GM21717 (cell line): Measurements from ENCODE around the gene CYSLTR2.
"Not testable (repeated sequence)": the region's sequence is repeated elsewhere in the genome, so short reads cannot be mapped to it uniquely, and the experiment has no call there.

Experiments
- ATAC-seq: cut with Tn5 transposase; IDR thresholded peaks from one replicate; pipeline ENCODE4 v1.9.1; 2021; ENCODE audit warnings: mild to moderate bottlenecking, moderate library complexity; ENCODE audit not compliant: unreplicated experiment

Gene CYSLTR2

GRCh38 chr13:48686636-48687210, 33.0 kb downstream of the CYSLTR2 start:
- no peak for ATAC-seq

- no peak for ATAC-seq
These were observed 33.5 kb downstream of the CYSLTR2 start for GRCh38 chr13:48687249-48687648.

GRCh38 chr13:48693998-48694397, 40.3 kb downstream of the CYSLTR2 start:
- ATAC-seq, result no peak

- no peak for ATAC-seq
These were observed 42.0 kb downstream of the CYSLTR2 start for GRCh38 chr13:48695776-48696175.

GRCh38 chr13:48696676-48697075, 42.9 kb downstream of the CYSLTR2 start:
- not testable (repeated sequence) for ATAC-seq

- no peak for ATAC-seq
These were observed 53.7 kb downstream of the CYSLTR2 start for GRCh38 chr13:48707405-48707804.

- ATAC-seq, result no peak
These were observed 55.0 kb downstream of the CYSLTR2 start for GRCh38 chr13:48708764-48709163.

- no peak for ATAC-seq
These were observed 55.5 kb downstream of the CYSLTR2 start for GRCh38 chr13:48709213-48709612.

- ATAC-seq, result no peak
These were observed 56.4 kb downstream of the CYSLTR2 start for GRCh38 chr13:48710160-48710559.

- ATAC-seq, result no peak
These were observed 58.4 kb downstream of the CYSLTR2 start for GRCh38 chr13:48712141-48712540.

- no peak for ATAC-seq
These were observed 62.2 kb downstream of the CYSLTR2 start for GRCh38 chr13:48715977-48716376.

- no peak for ATAC-seq
These were observed 66.9 kb downstream of the CYSLTR2 start for GRCh38 chr13:48720621-48721020.

GRCh38 chr13:48723168-48723567, 69.4 kb downstream of the CYSLTR2 start:
- ATAC-seq, result no peak

- ATAC-seq, result no peak
These were observed 71.5 kb downstream of the CYSLTR2 start for GRCh38 chr13:48725271-48725670.

- ATAC-seq, result no peak
These were observed 73.0 kb downstream of the CYSLTR2 start for GRCh38 chr13:48726711-48727110.

- peak; percentile 51 for ATAC-seq
These were observed 73.7 kb downstream of the CYSLTR2 start for GRCh38 chr13:48727241-48728011.

- ATAC-seq, result no peak
These were observed 74.5 kb downstream of the CYSLTR2 start for GRCh38 chr13:48728226-48728625.

GRCh38 chr13:48728876-48729275, 75.1 kb downstream of the CYSLTR2 start:
- no peak for ATAC-seq

- ATAC-seq, result no peak
These were observed 76.1 kb downstream of the CYSLTR2 start for GRCh38 chr13:48729856-48730255.

- no peak for ATAC-seq
These were observed 77.4 kb downstream of the CYSLTR2 start for GRCh38 chr13:48731001-48731658.

- no peak for ATAC-seq
These were observed 78.3 kb downstream of the CYSLTR2 start for GRCh38 chr13:48731957-48732569.
